Lung (tissue), 12 donors: Measurements from ENCODE around the gene ANTXR1. TPM values are rescaled to one million over a fixed set of nuclear protein-coding genes. Genes with fewer than 3 reads are reported as not detected.

Experiments
- ATAC-seq: fragments of 200-7000 bp; cut with Tn5 transposase; one replicate; pipeline ENCODE4 v1.9.1; 2020; ENCODE audit warnings: moderate number of reproducible peaks; ENCODE audit not compliant: insufficient read depth, low FRiP score
- DNase-seq, 3 donors: peaks; one replicate each; pipeline ENCODE4 v3.0.0-alpha.2; 2013 to 2017
- H3K27ac ChIP-seq, 2 donors: one replicate each; pipeline ENCODE4 v1.5.1; 2013; ENCODE audit warnings: mild to moderate bottlenecking in 2 of 2, moderate library complexity in 2 of 2, control low read depth in 1 of 2, inconsistent platforms in 1 of 2, low read depth in 1 of 2, low read length in 1 of 2
- H3K27me3 ChIP-seq, 3 donors: one replicate each; pipeline ENCODE4 v1.5.1; 2013; ENCODE audit warnings: low read length in 2 of 3; ENCODE audit not compliant: control insufficient read depth in 3 of 3, insufficient read depth in 3 of 3
- H3K36me3 ChIP-seq, 4 donors: one replicate each; pipeline ENCODE4 v1.5.1; 2013; ENCODE audit warnings: low read length in 4 of 4, mild to moderate bottlenecking in 1 of 4, moderate library complexity in 1 of 4; ENCODE audit not compliant: control insufficient read depth in 4 of 4, insufficient read depth in 4 of 4
- H3K4me1 ChIP-seq, 5 donors: one replicate each; pipeline ENCODE4 v1.5.1; 2013; ENCODE audit warnings: low read length in 5 of 5, mild to moderate bottlenecking in 2 of 5, moderate library complexity in 1 of 5; ENCODE audit not compliant: control insufficient read depth in 5 of 5, insufficient read depth in 5 of 5
- H3K4me3 ChIP-seq: one replicate; pipeline ENCODE4 v1.5.1; 2013; ENCODE audit warnings: mild to moderate bottlenecking, control low read depth, moderate library complexity
- H3K9ac ChIP-seq, 2 donors: one replicate each; pipeline ENCODE4 v1.5.1; 2013; ENCODE audit warnings: low read length in 2 of 2, control low read depth in 1 of 2; ENCODE audit not compliant: insufficient read depth in 1 of 2
- H3K9me3 ChIP-seq, 4 donors: one replicate each; pipeline ENCODE4 v1.5.1; 2013; ENCODE audit warnings: low read length in 3 of 4, mild to moderate bottlenecking in 1 of 4, moderate library complexity in 1 of 4; ENCODE audit not compliant: control insufficient read depth in 4 of 4, insufficient read depth in 3 of 4
- WGBS, 2 donors: extraction: QIAGEN DNeasy Blood & Tissue Kit; methylation state at CpG; one replicate each; pipeline ENCODE4 v1.1.7; 2013; 5-methylcytosine and 5-hydroxymethylcytosine counted together
- polyA plus RNA-seq, 2 donors: library from polyadenylated mRNA; stranded (reverse); fragments of 200-250 nt; gene quantifications; one replicate each; pipeline ENCODE4 v1.2.1, GENCODE V29; 2013
- total RNA-seq, 2 donors: library from RNA; depleted of rRNA in 1 of 2; stranded (reverse); fragments of >200 nt in 1 of 2; gene quantifications; one replicate each; pipeline ENCODE4 v1.2.1, GENCODE V29; 2014 to 2021
- TF ChIP-seq, protein P1 (sequence below): IDR thresholded peaks from 2 replicates; pipeline ENCODE4 v1.5.1; 2012; ENCODE audit warnings: mild to moderate bottlenecking; ENCODE audit errors: control extremely low read depth, extremely low read depth
- donor health status: control.
- donor health status: control.
- donor health status: Bipolar disorder and iron deficiency.
- donor health status: healthy.
- donor health status: DM: yes; HTN: yes; CAD: no.

Gene ANTXR1
- total and polyA plus RNA-seq, 4 donors, result 13.4 to 81.0 (median 34.8) TPM

DNA sequence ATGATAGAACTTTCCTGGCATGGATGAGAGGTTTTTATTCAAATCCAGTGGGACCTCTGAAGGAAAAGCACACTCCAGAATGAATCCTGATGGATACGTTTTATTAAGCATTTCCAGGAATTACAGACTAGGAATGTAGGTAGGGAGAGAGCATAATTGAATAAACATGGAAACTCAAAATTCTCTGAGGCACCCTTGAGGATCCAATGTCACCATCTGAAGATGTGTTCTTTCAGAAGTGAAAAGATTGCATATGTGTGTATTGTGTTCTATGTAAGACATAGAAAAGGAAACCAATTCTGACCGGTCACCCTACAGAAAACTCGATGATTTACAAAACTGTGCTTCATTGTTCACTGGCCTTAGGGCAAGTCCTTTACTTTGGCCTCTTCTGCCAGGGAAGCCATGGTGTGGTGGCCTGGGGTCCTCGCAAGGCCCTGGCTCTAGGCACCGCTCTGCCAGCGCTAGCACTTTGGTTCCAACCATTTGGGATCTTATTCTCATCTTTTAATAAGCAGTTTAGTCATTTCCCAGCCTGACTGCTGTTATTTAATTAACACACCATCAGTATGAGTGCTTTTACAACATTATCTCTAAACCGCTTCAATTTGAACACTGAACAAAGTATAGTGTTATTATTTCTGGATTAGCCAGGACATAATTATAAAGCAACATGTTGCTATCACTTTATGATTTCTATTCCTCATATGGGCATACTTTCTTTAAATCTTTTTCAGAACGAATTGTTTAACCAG, 43.1 kb upstream of the ANTXR1 start:
- TF ChIP-seq, protein P1, sequence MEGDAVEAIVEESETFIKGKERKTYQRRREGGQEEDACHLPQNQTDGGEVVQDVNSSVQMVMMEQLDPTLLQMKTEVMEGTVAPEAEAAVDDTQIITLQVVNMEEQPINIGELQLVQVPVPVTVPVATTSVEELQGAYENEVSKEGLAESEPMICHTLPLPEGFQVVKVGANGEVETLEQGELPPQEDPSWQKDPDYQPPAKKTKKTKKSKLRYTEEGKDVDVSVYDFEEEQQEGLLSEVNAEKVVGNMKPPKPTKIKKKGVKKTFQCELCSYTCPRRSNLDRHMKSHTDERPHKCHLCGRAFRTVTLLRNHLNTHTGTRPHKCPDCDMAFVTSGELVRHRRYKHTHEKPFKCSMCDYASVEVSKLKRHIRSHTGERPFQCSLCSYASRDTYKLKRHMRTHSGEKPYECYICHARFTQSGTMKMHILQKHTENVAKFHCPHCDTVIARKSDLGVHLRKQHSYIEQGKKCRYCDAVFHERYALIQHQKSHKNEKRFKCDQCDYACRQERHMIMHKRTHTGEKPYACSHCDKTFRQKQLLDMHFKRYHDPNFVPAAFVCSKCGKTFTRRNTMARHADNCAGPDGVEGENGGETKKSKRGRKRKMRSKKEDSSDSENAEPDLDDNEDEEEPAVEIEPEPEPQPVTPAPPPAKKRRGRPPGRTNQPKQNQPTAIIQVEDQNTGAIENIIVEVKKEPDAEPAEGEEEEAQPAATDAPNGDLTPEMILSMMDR, result no peak
- Histone ChIP-seq H3K36me3 (no peaks in the 10 kb centered on the region), H3K27ac (no peak overlapping the region), H3K4me1 (no peaks in the 10 kb centered on the region), H3K9ac (no peak overlapping the region), H3K4me3 (no peak overlapping the region), H3K9me3 (no peaks in the 10 kb centered on the region), H3K27me3 (no peaks in the 10 kb centered on the region)
- 90 to 92% methylated on average over 8 of the region's 8 CpGs for WGBS, 2 donors
- DNase-seq (no peak), ATAC-seq (no peak)

DNA sequence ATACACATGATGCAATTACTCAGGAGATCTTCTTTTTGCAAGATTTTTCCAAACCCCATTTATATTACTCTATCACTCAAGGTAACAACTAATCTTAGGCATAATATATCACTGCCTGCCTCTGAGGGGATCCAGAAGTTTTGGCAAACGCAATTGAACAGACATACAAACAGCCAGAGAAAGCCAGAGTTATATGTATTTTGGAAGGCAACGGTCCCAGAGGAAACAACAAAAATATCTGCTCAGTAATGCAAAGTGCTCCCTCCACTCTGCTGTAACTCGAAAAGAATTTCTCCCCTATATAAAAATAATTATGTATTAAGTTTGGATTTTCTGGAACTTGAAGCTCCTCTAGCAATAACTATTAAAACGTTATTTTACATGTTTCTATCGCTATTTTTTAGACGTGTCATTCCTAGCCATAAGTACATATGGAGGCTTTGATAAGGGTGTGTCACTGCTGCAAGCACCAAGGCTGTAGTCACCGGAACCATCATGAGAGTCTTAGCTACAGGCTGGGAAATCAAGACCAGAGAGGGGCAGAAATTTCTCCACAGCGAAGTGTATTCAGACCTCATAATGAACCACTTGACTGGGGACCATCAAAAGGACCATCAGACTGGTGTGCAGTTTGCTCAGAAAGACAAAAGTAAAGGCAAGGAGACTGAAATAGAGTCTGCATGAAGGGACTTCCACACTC, 42.3 kb upstream of the ANTXR1 start:
- no peaks in the 10 kb centered on the region for H3K27me3 ChIP-seq
- no peak for DNase-seq
- TF ChIP-seq, protein P1, result no peak

DNA sequence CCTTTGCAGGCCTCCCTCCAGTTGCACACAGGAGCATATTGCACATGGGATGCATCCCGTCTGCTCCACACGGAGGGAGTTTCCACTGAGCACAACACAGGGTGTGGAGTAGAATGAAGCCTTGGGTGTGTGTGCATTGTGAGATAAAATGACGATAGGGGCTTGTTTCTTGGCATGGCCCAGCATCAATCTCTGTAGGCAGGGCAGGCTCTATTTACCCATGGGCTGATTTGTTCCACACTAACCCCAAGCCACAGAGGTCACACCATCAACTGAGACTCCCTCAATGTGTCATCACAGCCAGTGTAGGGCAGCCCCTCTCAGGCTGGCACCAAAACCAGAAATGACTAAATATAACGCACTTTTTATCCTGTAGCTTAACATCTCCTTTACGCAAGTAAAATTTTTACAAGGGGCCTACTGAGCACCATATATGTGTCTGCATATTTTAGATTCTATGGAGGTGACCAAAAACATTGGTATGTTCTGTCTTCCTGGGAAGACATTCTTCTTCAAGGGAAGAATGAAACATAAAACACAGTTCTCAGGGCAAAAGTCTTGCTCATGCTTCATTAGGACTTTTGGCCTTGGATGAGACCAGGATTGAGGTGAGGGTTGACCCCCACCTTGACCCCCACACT, 41.3 kb upstream of the ANTXR1 start:
- Histone ChIP-seq H3K36me3 (no peaks in the 10 kb centered on the region), H3K4me1 (no peaks in the 10 kb centered on the region), H3K27ac (no peak overlapping the region), H3K9me3 (no peaks in the 10 kb centered on the region), H3K27me3 (no peaks in the 10 kb centered on the region), H3K9ac (no peak overlapping the region), H3K4me3 (no peak overlapping the region)
- TF ChIP-seq, protein P1, result no peak
- 80 to 83% methylated on average over 5 of the region's 5 CpGs for WGBS, 2 donors
- ATAC-seq (no peak), DNase-seq (no peak)

More for the DNA sequence above, 42.3 kb upstream of the ANTXR1 start:
- 83 to 90% methylated on average over 8 of the region's 8 CpGs for WGBS, 2 donors
- no peaks in the 10 kb centered on the region for H3K4me1 ChIP-seq
- H3K9ac ChIP-seq, result no peak overlapping the region
- ATAC-seq, result no peak
- no peaks in the 10 kb centered on the region for H3K9me3 ChIP-seq
- no peaks in the 10 kb centered on the region for H3K36me3 ChIP-seq
- H3K4me3 ChIP-seq, result no peak overlapping the region
- no peak overlapping the region for H3K27ac ChIP-seq
